Measurements from ENCODE around the gene CNST. TPM values are rescaled to one million over a fixed set of nuclear protein-coding genes. Genes with fewer than 3 reads are reported as not detected.

CNST gene
- total RNA-seq, 3 donors from 2014 or later (not counting 1 experiment from before 2014, with no cell fraction given) = 48.2 to 56.1 (median 49.7) TPM

DNA sequence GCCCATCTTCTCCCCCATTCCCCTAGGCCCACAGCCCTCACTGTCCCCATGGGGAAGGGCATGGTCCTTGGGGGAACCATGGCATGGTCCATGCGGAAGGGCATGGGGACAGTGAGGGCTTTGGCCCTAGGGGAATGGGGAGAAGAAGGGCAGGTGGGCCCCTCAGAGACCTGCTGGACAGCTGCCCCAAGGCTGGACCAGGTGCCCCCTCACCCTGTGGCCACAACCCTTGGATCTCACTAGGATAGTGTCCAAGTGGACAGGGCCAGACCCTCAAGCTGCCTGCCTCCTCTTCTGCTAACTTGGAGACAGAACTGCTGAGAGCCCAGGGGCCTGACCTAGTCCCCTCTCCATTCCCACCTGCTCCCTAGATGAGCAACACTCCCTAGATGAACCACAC, 46.7 kb upstream of the CNST start:
- Mint-ChIP-seq H3K27ac (no peak overlapping the region), H3K4me1 (no peaks in the 10 kb centered on the region)

DNA sequence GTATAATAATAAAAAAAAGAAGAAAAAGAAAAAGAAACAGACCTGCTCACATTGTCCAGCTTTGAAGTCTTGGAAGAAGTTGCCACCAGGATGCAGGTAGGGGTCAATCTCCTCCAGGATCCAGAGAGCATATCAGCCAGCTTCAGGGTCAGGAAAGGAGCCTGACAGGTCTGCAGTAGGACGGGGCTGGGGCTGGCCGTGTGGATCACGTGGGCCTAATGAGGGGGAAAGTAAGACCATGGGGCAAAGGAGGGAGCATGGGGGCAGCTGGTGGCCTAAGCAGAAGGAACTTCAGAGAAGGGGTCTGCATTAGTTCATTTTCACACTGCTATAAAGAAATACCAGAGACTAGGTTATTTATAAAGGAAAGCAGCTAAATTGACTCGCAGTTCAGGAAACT, 39.9 kb upstream of the CNST start:
- H3K9me3 ChIP-seq (ENCODE audit: control insufficient read depth, insufficient read depth, low read length) = peaks cover 14% of the 10 kb centered on the region
- H3K4me1 ChIP-seq (ENCODE audit: control insufficient read depth, insufficient read depth, low read length) = peaks cover 26% of the 10 kb centered on the region
- Mint-ChIP-seq H3K27ac (peak overlapping the region; percentile 91 to 96), H3K4me1 (peaks cover 26% of the 10 kb centered on the region in 2 donors), H3K36me3 (no peaks in the 10 kb centered on the region), H3K4me3 (peak overlapping the region; percentile 61), H3K27me3 (ENCODE audit: low read depth in 2 of 2) (no peaks in the 10 kb centered on the region), H3K9me3 (no peaks in the 10 kb centered on the region)
- no peaks in the 10 kb centered on the region for H3K36me3 ChIP-seq (ENCODE audit: control insufficient read depth, insufficient read depth, low read length)
- ATAC-seq = no peak
- H3K4me3 ChIP-seq (ENCODE audit: low read length) = no peak overlapping the region
- H3K27ac ChIP-seq (ENCODE audit: low read length) = no peak overlapping the region
- DNase-seq = no peak
- H3K27me3 ChIP-seq (ENCODE audit: control insufficient read depth, insufficient read depth, low read length) = no peaks in the 10 kb centered on the region
- intact Hi-C loops (cut with micrococcal nuclease) = no loop called here
- TF ChIP-seq, protein P1, sequence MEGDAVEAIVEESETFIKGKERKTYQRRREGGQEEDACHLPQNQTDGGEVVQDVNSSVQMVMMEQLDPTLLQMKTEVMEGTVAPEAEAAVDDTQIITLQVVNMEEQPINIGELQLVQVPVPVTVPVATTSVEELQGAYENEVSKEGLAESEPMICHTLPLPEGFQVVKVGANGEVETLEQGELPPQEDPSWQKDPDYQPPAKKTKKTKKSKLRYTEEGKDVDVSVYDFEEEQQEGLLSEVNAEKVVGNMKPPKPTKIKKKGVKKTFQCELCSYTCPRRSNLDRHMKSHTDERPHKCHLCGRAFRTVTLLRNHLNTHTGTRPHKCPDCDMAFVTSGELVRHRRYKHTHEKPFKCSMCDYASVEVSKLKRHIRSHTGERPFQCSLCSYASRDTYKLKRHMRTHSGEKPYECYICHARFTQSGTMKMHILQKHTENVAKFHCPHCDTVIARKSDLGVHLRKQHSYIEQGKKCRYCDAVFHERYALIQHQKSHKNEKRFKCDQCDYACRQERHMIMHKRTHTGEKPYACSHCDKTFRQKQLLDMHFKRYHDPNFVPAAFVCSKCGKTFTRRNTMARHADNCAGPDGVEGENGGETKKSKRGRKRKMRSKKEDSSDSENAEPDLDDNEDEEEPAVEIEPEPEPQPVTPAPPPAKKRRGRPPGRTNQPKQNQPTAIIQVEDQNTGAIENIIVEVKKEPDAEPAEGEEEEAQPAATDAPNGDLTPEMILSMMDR (IDR thresholded peaks at IDR 0.05) = no peak
- WGBS (ENCODE audit: insufficient coverage) = 93% methylated on average over 4 of the region's 4 CpGs

More for the DNA sequence above, 46.7 kb upstream of the CNST start:
- ATAC-seq = no peak
- no peak overlapping the region for H3K4me3 Mint-ChIP-seq
- Histone ChIP-seq H3K27ac (ENCODE audit: low read length) (no peak overlapping the region), H3K36me3 (ENCODE audit: control insufficient read depth, insufficient read depth, low read length) (no peaks in the 10 kb centered on the region), H3K27me3 (ENCODE audit: control insufficient read depth, insufficient read depth, low read length) (no peaks in the 10 kb centered on the region), H3K4me1 (ENCODE audit: control insufficient read depth, insufficient read depth, low read length) (no peaks in the 10 kb centered on the region), H3K9me3 (ENCODE audit: control insufficient read depth, insufficient read depth, low read length) (peaks cover 27% of the 10 kb centered on the region), H3K4me3 (ENCODE audit: low read length) (no peak overlapping the region)
- TF ChIP-seq, protein P1 (IDR thresholded peaks at IDR 0.05) = no peak
- 100% methylated on average over 1 of the region's 1 CpG for WGBS (ENCODE audit: insufficient coverage)
- intact Hi-C loops (cut with micrococcal nuclease) = no loop called here
- H3K36me3 Mint-ChIP-seq = no peaks in the 10 kb centered on the region
- no peak for DNase-seq
- no peaks in the 10 kb centered on the region for H3K9me3 Mint-ChIP-seq
- H3K27me3 Mint-ChIP-seq (ENCODE audit: low read depth in 2 of 2) = no peaks in the 10 kb centered on the region

DNA sequence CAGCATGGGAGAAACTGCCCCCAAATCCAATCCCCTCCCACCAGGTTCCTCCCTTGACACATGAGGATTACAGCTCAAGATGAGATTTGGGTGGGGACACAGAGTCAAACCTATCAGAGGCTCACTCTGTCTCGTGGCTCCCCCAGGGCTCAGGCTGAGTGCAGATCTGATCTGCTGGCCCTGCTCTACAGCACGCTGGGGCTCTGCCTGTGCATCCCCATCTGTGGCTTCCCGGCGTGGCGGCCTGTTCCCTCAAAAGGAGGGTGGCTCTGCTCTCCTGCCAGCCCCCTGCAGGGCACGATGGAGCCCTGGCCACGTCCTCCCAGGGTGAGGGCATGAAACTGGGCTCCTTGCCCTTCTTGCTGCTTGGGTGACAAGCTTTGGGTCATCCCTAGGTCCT, 39.3 kb upstream of the CNST start:
- 90% methylated on average over 7 of the region's 7 CpGs for WGBS (ENCODE audit: insufficient coverage)
- TF ChIP-seq, protein P1 (IDR thresholded peaks at IDR 0.05) = no peak
- DNase-seq = no peak
- Mint-ChIP-seq H3K36me3 (no peaks in the 10 kb centered on the region), H3K27ac (peak overlapping the region; percentile 91 to 96), H3K4me3 (peak overlapping the region; percentile 78), H3K4me1 (peaks cover 26% of the 10 kb centered on the region in 2 donors), H3K27me3 (ENCODE audit: low read depth in 2 of 2) (no peaks in the 10 kb centered on the region), H3K9me3 (no peaks in the 10 kb centered on the region)
- peaks cover 14% of the 10 kb centered on the region for H3K9me3 ChIP-seq (ENCODE audit: control insufficient read depth, insufficient read depth, low read length)
- no peak overlapping the region for H3K4me3 ChIP-seq (ENCODE audit: low read length)
- peak overlapping the region; percentile 85 for H3K27ac ChIP-seq (ENCODE audit: low read length)
- intact Hi-C loops (cut with micrococcal nuclease) = no loop called here
- H3K36me3 ChIP-seq (ENCODE audit: control insufficient read depth, insufficient read depth, low read length) = no peaks in the 10 kb centered on the region
- H3K27me3 ChIP-seq (ENCODE audit: control insufficient read depth, insufficient read depth, low read length) = no peaks in the 10 kb centered on the region
- ATAC-seq = peak in 2 of 3 donors; percentile 12 to 33
- H3K4me1 ChIP-seq (ENCODE audit: control insufficient read depth, insufficient read depth, low read length) = peaks cover 26% of the 10 kb centered on the region

DNA sequence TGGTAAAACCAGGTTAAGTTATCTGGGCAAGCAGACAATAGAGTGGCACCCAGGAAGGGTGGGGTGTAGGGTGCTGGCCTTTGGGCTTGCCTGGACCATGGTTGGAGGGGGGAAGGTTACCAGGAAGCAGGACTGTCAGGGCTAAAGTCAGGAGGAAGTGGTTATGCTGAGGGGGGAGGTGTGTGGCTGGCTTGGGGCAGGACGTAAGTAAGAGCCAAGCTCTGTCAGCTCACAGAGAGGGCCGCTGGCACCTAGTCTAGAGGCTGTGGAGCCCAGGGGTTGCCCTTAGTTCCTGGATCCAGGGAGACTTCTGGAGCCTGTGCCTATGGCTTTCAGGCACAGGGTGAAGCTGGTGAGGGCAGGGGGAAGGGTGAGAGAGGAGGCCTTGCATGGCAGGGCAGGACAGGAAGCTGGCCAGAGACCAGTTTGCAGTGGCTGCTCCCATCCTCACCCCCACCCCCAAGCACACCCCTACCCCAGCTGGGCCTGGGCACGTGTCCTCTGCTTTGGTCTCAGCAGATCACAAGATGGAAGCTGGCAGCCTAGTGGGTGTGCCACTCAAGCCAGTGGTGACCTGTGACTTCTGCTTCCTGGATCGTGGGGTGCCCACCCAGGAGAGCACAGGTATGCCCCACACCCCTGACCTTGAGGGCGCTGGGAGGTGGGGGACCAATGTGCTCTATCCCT, 38.7 kb upstream of the CNST start:
- H3K9me3 ChIP-seq (ENCODE audit: control insufficient read depth, insufficient read depth, low read length) = peaks cover 14% of the 10 kb centered on the region
- peak; percentile 77 to 92 (median 87) for ATAC-seq
- Mint-ChIP-seq H3K4me1 (peaks cover 26% of the 10 kb centered on the region in 2 donors), H3K27me3 (ENCODE audit: low read depth in 2 of 2) (no peaks in the 10 kb centered on the region), H3K4me3 (peak overlapping the region; percentile 78), H3K36me3 (no peaks in the 10 kb centered on the region), H3K27ac (peak overlapping the region; percentile 91 to 96), H3K9me3 (no peaks in the 10 kb centered on the region)
- H3K4me1 ChIP-seq (ENCODE audit: control insufficient read depth, insufficient read depth, low read length) = peaks cover 26% of the 10 kb centered on the region
- no peak overlapping the region for H3K4me3 ChIP-seq (ENCODE audit: low read length)
- H3K36me3 ChIP-seq (ENCODE audit: control insufficient read depth, insufficient read depth, low read length) = no peaks in the 10 kb centered on the region
- H3K27ac ChIP-seq (ENCODE audit: low read length) = peak overlapping the region; percentile 85
- no peaks in the 10 kb centered on the region for H3K27me3 ChIP-seq (ENCODE audit: control insufficient read depth, insufficient read depth, low read length)
- TF ChIP-seq, protein P1 (IDR thresholded peaks at IDR 0.05) = no peak
- DNase-seq = no peak
- WGBS (ENCODE audit: insufficient coverage) = 22% methylated on average over 5 of the region's 5 CpGs
- intact Hi-C loops (cut with micrococcal nuclease) = no loop called here
